ENCODE results near the gene EEIG1. TPM values are rescaled to one million over a fixed set of nuclear protein-coding genes. Genes with fewer than 3 reads are reported as not detected.

The EEIG1 gene
- total and polyA plus RNA-seq, 4 experiments from 2014 or later = 95.4 to 550 (median 361) TPM

DNA sequence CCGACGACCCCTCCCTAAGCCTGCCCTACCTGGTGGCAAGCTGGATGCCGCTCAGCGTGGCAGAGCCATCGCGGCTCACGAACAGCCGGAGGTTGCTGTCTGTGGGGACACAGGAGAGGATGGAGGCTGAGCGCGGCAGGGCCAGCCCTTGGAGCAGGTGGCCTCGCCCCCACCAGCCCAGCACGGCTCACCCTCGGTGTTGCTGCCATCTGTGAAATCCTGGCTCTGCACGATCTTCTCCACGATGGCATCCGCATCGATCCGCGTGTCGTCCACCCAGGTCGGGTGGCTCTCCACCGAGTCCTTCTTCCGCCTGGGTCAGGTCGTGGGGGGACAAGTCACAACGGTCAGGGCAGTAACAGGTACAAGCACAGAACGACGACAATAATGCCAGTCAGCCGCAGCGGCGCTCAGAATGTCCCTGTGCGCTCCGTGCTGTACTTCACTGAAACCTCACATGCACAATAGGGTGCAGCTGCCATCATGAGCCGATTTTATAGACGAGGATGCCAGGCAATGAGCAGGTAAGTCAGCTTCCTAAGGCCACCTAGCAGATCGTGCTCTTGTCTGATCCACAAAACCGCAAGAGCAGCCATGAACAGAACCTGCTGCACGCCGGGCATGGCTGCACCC lies 36.1 kb downstream of the EEIG1 start:
- DNase-seq = peak in 1 of 5 donors; percentile 31
- Mint-ChIP-seq H3K4me1 (peaks cover 17 to 55% (median 24%) of the 10 kb centered on the region in 4 donors), H3K36me3 (peaks cover 47 to 74% of the 10 kb centered on the region in 2 donors), H3K27me3 (no peaks in the 10 kb centered on the region), H3K4me3 (peak overlapping the region in 1 of 8 donors; percentile 15), H3K9me3 (peaks cover 0 to 2% (median 0%) of the 10 kb centered on the region in 8 donors), H3K27ac (peak overlapping the region in 4 of 7 donors; percentile 13 to 79 (median 40))
- intact Hi-C loops (cut with micrococcal nuclease) = no loop called here
- H3K9me3 ChIP-seq (ENCODE audit: control insufficient read depth in 1 of 2, low read length in 2 of 2) = no peaks in the 10 kb centered on the region
- H3K27me3 ChIP-seq (ENCODE audit: insufficient read depth, low read length) = no peaks in the 10 kb centered on the region
- ChIA-PET POLR2A (ENCODE audit: partially characterized antibody) (interaction anchor here (1.5 to 16.4 kb wide), 7 partner anchors 9 to 88 kb away, joined by 5 to 250 read pairs (median 11); partner anchors contain the start of gene EEIG1), CTCF (ENCODE audit: partially characterized antibody) (interaction anchor here (0.8 to 11.2 kb wide), 14 partner anchors 10 to 173 kb away, joined by 3 to 216 read pairs (median 4); partner anchors contain the start of genes NAIF1 and SLC25A25)
- H3K4me3 ChIP-seq (ENCODE audit: low read length in 2 of 2) = no peak overlapping the region
- H3K36me3 ChIP-seq (ENCODE audit: insufficient read depth, low read length) = peaks cover 84% of the 10 kb centered on the region
- H3K27ac ChIP-seq (ENCODE audit: low read depth, low read length) = no peak overlapping the region
- H3K4me1 ChIP-seq (ENCODE audit: insufficient read depth, low read length) = peaks cover 36% of the 10 kb centered on the region

GRCh38 chr9:127943731-127944144 lies 37.1 kb downstream of the EEIG1 start:
- Mint-ChIP-seq H3K9me3 (peaks cover 0 to 2% (median 0%) of the 10 kb centered on the region in 8 donors), H3K36me3 (peaks cover 46 to 74% of the 10 kb centered on the region in 2 donors), H3K4me1 (peaks cover 16 to 50% (median 23%) of the 10 kb centered on the region in 4 donors), H3K4me3 (no peak overlapping the region), H3K27ac (peak overlapping the region; percentile 78 to 93 (median 88)), H3K27me3 (no peaks in the 10 kb centered on the region)
- Histone ChIP-seq H3K4me3 (ENCODE audit: low read length in 2 of 2) (no peak overlapping the region), H3K4me1 (ENCODE audit: insufficient read depth, low read length) (peaks cover 30% of the 10 kb centered on the region), H3K36me3 (ENCODE audit: insufficient read depth, low read length) (peaks cover 79% of the 10 kb centered on the region), H3K27ac (ENCODE audit: low read depth, low read length) (no peak overlapping the region), H3K9me3 (ENCODE audit: control insufficient read depth in 1 of 2, low read length in 2 of 2) (no peaks in the 10 kb centered on the region), H3K27me3 (ENCODE audit: insufficient read depth, low read length) (no peaks in the 10 kb centered on the region)
- DNase-seq = peak; percentile 66 to 76 (median 72)
- ChIA-PET CTCF (ENCODE audit: partially characterized antibody) (interaction anchor here (0.6 to 11.2 kb wide), 29 partner anchors 11 to 176 kb away, joined by 3 to 216 read pairs (median 4); partner anchors contain the start of genes EEIG1, NAIF1 and SLC25A25), POLR2A (ENCODE audit: partially characterized antibody) (interaction anchor here (0.9 to 16.4 kb wide), 8 partner anchors 10 to 89 kb away, joined by 4 to 250 read pairs (median 10); partner anchors contain the start of gene EEIG1)
- intact Hi-C loops (cut with micrococcal nuclease) = loop anchor here (1.0 kb wide), 3 partner anchors 38 to 174 kb away; no protein-coding TSS in a partner anchor

- Histone ChIP-seq H3K36me3 (ENCODE audit: insufficient read depth, low read length) (peaks cover 73% of the 10 kb centered on the region), H3K9me3 (ENCODE audit: control insufficient read depth in 1 of 2, low read length in 2 of 2) (no peaks in the 10 kb centered on the region), H3K27me3 (ENCODE audit: insufficient read depth, low read length) (no peaks in the 10 kb centered on the region), H3K4me1 (ENCODE audit: insufficient read depth, low read length) (peaks cover 31% of the 10 kb centered on the region), H3K27ac (ENCODE audit: low read depth, low read length) (no peak overlapping the region), H3K4me3 (ENCODE audit: low read length in 2 of 2) (no peak overlapping the region)
- Mint-ChIP-seq H3K27ac (peak overlapping the region; percentile 79 to 93 (median 90)), H3K4me3 (peak overlapping the region in 2 of 8 donors; percentile 11 to 12), H3K4me1 (peaks cover 14 to 51% (median 22%) of the 10 kb centered on the region in 4 donors), H3K36me3 (peaks cover 40 to 70% of the 10 kb centered on the region in 2 donors), H3K27me3 (no peaks in the 10 kb centered on the region), H3K9me3 (peaks cover 0 to 2% (median 0%) of the 10 kb centered on the region in 8 donors)
- intact Hi-C loops (cut with micrococcal nuclease) = loop anchor here (1.0 kb wide), 3 partner anchors 38 to 174 kb away; no protein-coding TSS in a partner anchor
- CTCF ChIA-PET (ENCODE audit: partially characterized antibody) = interaction anchor here (0.8 to 11.2 kb wide), 28 partner anchors 9 to 176 kb away, joined by 3 to 216 read pairs (median 4); partner anchors contain the start of genes EEIG1, NAIF1, PIP5KL1 and SLC25A25
- POLR2A ChIA-PET (ENCODE audit: partially characterized antibody) = interaction anchor here (0.9 to 16.4 kb wide), 11 partner anchors 11 to 144 kb away, joined by 3 to 250 read pairs (median 6); partner anchors contain the start of genes EEIG1, NAIF1 and SLC25A25
- peak in 1 of 5 donors; percentile 5 for DNase-seq
Observed at GRCh38 chr9:127943011-127943662, 37.7 kb downstream of the EEIG1 start.

- ChIA-PET CTCF (ENCODE audit: partially characterized antibody) (interaction anchor here (0.6 to 11.2 kb wide), 25 partner anchors 9 to 182 kb away, joined by 3 to 216 read pairs (median 4); partner anchors contain the start of genes EEIG1, PIP5KL1 and SLC25A25), POLR2A (ENCODE audit: partially characterized antibody) (interaction anchor here (0.7 to 16.4 kb wide), 12 partner anchors 11 to 144 kb away, joined by 3 to 250 read pairs (median 5); partner anchors contain the start of genes EEIG1, NAIF1 and SLC25A25)
- Mint-ChIP-seq H3K27me3 (no peaks in the 10 kb centered on the region), H3K36me3 (peaks cover 36 to 67% of the 10 kb centered on the region in 2 donors), H3K4me1 (peaks cover 19 to 52% (median 26%) of the 10 kb centered on the region in 4 donors), H3K27ac (peak overlapping the region; percentile 79 to 93 (median 86)), H3K4me3 (peak overlapping the region in 2 of 8 donors; percentile 11 to 12), H3K9me3 (peaks cover 0 to 5% (median 0%) of the 10 kb centered on the region in 8 donors)
- Histone ChIP-seq H3K36me3 (ENCODE audit: insufficient read depth, low read length) (peaks cover 66% of the 10 kb centered on the region), H3K27ac (ENCODE audit: low read depth, low read length) (no peak overlapping the region), H3K4me1 (ENCODE audit: insufficient read depth, low read length) (peaks cover 30% of the 10 kb centered on the region), H3K4me3 (ENCODE audit: low read length in 2 of 2) (no peak overlapping the region), H3K27me3 (ENCODE audit: insufficient read depth, low read length) (no peaks in the 10 kb centered on the region), H3K9me3 (ENCODE audit: control insufficient read depth in 1 of 2, low read length in 2 of 2) (no peaks in the 10 kb centered on the region)
- DNase-seq = peak; percentile 45 to 51 (median 49)
- intact Hi-C loops (cut with micrococcal nuclease) = loop anchor here (1.0 kb wide), 3 partner anchors 39 to 175 kb away; no protein-coding TSS in a partner anchor
Observed at GRCh38 chr9:127942216-127943010, 38.4 kb downstream of the EEIG1 start.

DNA sequence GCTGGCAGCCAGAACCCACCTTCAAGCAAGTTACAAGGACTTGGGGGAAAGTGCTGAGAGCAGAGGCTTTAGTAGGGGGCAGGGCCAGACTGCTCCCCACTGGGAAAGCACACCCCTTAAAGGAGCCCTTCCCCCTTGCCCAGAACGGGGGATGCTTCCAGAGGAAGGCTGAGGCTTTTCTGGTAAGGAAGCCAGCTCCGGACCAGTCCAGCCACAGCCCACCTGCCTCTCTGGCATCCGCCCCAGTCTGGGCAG lies 38.9 kb downstream of the EEIG1 start:
- peaks cover 63% of the 10 kb centered on the region for H3K36me3 ChIP-seq (ENCODE audit: insufficient read depth, low read length)
- H3K4me3 ChIP-seq (ENCODE audit: low read length in 2 of 2) = no peak overlapping the region
- Mint-ChIP-seq H3K27me3 (no peaks in the 10 kb centered on the region), H3K36me3 (peaks cover 34 to 67% of the 10 kb centered on the region in 2 donors), H3K4me3 (no peak overlapping the region), H3K27ac (peak overlapping the region in 1 of 7 donors; percentile 84), H3K4me1 (peaks cover 20 to 54% (median 31%) of the 10 kb centered on the region in 4 donors), H3K9me3 (peaks cover 0 to 8% (median 0%) of the 10 kb centered on the region in 8 donors)
- H3K27ac ChIP-seq (ENCODE audit: low read depth, low read length) = no peak overlapping the region
- intact Hi-C loops (cut with micrococcal nuclease) = no loop called here
- H3K4me1 ChIP-seq (ENCODE audit: insufficient read depth, low read length) = peaks cover 30% of the 10 kb centered on the region
- peak in 1 of 5 donors; percentile 16 for DNase-seq
- H3K9me3 ChIP-seq (ENCODE audit: control insufficient read depth in 1 of 2, low read length in 2 of 2) = no peaks in the 10 kb centered on the region
- H3K27me3 ChIP-seq (ENCODE audit: insufficient read depth, low read length) = no peaks in the 10 kb centered on the region
- ChIA-PET POLR2A (ENCODE audit: partially characterized antibody) (interaction anchor here (0.7 to 16.4 kb wide), 9 partner anchors 12 to 145 kb away, joined by 3 to 250 read pairs (median 4); partner anchors contain the start of genes EEIG1, NAIF1 and SLC25A25), CTCF (ENCODE audit: partially characterized antibody) (interaction anchor here (0.7 to 11.2 kb wide), 18 partner anchors 8 to 183 kb away, joined by 3 to 216 read pairs (median 4); partner anchors contain the start of genes EEIG1, PIP5KL1 and SLC25A25)

Measured in CD4-positive, alpha-beta memory T cell (primary cell).